NB4 (cell line): ENCODE measurements around the gene KL.

Experiments used
- POLR2A ChIP-seq: IDR thresholded peaks from 2 replicates; pipeline ENCODE4 v1.6.1; 2011; ENCODE audit warnings: mild to moderate bottlenecking; ENCODE audit not compliant: insufficient read length; ENCODE audit errors: extremely low read depth
- TF ChIP-seq, protein P1 (sequence below): IDR thresholded peaks from one replicate; pipeline ENCODE4 v1.5.1; 2012; ENCODE audit warnings: low read depth, low read length

DNA sequence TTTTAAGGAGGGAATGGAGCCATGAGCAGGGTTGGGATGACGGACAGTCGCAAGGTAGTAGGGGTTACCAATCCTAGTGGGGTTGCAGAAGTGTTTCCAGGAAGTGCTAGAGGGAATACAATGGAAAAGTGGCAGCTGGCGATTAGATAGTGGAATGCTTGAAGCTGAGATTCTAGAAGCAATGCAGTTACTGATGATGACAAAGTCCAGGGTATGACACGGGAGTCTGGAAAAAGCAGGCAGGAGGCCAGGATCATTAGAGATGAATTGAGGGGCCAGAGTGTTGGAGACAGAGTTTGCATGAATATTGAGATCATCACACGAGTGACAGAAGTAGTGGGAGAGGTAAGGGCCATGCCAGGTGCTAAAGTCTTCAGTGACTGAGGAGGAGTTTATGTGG is 17.3 kb upstream of the KL start:
- TF ChIP-seq, protein P1, sequence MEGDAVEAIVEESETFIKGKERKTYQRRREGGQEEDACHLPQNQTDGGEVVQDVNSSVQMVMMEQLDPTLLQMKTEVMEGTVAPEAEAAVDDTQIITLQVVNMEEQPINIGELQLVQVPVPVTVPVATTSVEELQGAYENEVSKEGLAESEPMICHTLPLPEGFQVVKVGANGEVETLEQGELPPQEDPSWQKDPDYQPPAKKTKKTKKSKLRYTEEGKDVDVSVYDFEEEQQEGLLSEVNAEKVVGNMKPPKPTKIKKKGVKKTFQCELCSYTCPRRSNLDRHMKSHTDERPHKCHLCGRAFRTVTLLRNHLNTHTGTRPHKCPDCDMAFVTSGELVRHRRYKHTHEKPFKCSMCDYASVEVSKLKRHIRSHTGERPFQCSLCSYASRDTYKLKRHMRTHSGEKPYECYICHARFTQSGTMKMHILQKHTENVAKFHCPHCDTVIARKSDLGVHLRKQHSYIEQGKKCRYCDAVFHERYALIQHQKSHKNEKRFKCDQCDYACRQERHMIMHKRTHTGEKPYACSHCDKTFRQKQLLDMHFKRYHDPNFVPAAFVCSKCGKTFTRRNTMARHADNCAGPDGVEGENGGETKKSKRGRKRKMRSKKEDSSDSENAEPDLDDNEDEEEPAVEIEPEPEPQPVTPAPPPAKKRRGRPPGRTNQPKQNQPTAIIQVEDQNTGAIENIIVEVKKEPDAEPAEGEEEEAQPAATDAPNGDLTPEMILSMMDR: no peak
- no peak for TF ChIP-seq POLR2A
